Esophagus (tissue), 2 donors: ENCODE results near the gene SESN3. TPM values are rescaled to one million over a fixed set of nuclear protein-coding genes. Genes with fewer than 3 reads are reported as not detected.

ENCODE experiments used
- H3K27ac ChIP-seq, 2 donors: one replicate each; pipeline ENCODE4 v1.5.1; 2013; ENCODE audit warnings: low read depth in 2 of 2, mild to moderate bottlenecking in 2 of 2, inconsistent platforms in 1 of 2, low read length in 1 of 2, moderate library complexity in 1 of 2
- H3K27me3 ChIP-seq, 2 donors: one replicate each; pipeline ENCODE4 v1.6.1; 2013; ENCODE audit warnings: low read length in 2 of 2, control low read depth in 1 of 2, mild to moderate bottlenecking in 1 of 2; ENCODE audit not compliant: insufficient read depth in 2 of 2, control insufficient read depth in 1 of 2
- H3K36me3 ChIP-seq, 2 donors: one replicate each; pipeline ENCODE4 v1.6.1; 2013; ENCODE audit warnings: low read length in 1 of 2; ENCODE audit not compliant: control insufficient read depth in 2 of 2, insufficient read depth in 2 of 2
- H3K4me1 ChIP-seq, 2 donors: one replicate each; pipeline ENCODE4 v1.6.1; 2013; ENCODE audit warnings: low read length in 1 of 2; ENCODE audit not compliant: control insufficient read depth in 2 of 2, insufficient read depth in 2 of 2
- H3K4me3 ChIP-seq, 2 donors: one replicate each; pipeline ENCODE4 v1.5.1; 2013; ENCODE audit warnings: low read length in 2 of 2, mild to moderate bottlenecking in 2 of 2, low read depth in 1 of 2, moderate library complexity in 1 of 2
- H3K9me3 ChIP-seq, 2 donors: one replicate each; pipeline ENCODE4 v1.6.1; 2013; ENCODE audit warnings: mild to moderate bottlenecking in 2 of 2, low read depth in 1 of 2, low read length in 1 of 2, moderate library complexity in 1 of 2; ENCODE audit not compliant: control insufficient read depth in 2 of 2, insufficient read depth in 1 of 2
- WGBS, 2 donors: extraction: QIAGEN DNeasy Blood & Tissue Kit; methylation state at CpG; one replicate each; pipeline ENCODE4 v1.1.7; 2013; 5-methylcytosine and 5-hydroxymethylcytosine counted together
- polyA plus RNA-seq, 2 donors: library from polyadenylated mRNA; stranded (reverse); fragments of 200-250 nt; gene quantifications; one replicate each; pipeline ENCODE4 v1.2.3, GENCODE V29; 2013
- donor health status: healthy with polysubstance abuse.
- donor health status: Bipolar disorder and iron deficiency.

SESN3 gene
- polyA plus RNA-seq, 2 donors = 3.7 TPM

DNA sequence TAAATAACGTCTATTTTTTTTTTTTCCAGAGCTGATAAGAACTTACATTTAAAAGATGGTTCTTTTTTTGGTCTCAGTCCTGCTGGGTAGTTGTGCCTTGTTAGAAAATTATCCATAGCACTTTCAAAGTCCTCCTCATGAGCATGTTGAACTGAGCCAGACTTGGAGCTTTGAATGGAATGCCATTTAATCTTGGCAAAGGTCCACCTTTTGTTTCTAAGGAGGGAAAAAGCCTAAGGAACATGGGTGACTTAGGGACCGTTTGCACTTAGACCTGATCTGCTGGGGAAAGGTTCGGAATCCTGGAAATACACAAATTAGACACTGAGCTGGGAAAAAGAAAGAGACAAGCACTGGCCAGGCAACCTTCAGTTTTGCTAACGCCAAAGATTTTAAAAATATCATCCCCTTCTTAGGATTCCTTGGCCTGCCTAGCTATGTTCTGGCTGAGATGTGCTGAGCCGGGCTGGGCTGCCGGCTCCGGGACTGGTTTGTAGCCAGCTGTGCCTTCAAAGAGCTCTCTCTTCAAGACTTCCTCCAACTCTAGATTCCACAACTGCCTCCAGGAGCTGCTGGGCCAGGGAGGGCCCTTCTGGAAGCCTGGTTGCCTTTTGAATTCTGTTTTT, 74.0 kb downstream of the SESN3 start:
- WGBS, 2 donors = 30 to 52% methylated on average over 7 of the region's 7 CpGs
- peak overlapping the region; percentile 23 to 38 for H3K27ac ChIP-seq

GRCh38 chr11:95156133-95156721, 74.8 kb downstream of the SESN3 start:
- WGBS, 2 donors = 80 to 81% methylated on average over 5 of the region's 5 CpGs
- no peaks in the 10 kb centered on the region for H3K27me3 ChIP-seq
- peaks cover 0 to 5% of the 10 kb centered on the region in 2 donors for H3K4me1 ChIP-seq
- H3K27ac ChIP-seq = no peak overlapping the region
- H3K36me3 ChIP-seq = no peaks in the 10 kb centered on the region
- no peaks in the 10 kb centered on the region for H3K9me3 ChIP-seq
- no peak overlapping the region for H3K4me3 ChIP-seq

More for the DNA sequence above, 74.0 kb downstream of the SESN3 start:
- no peaks in the 10 kb centered on the region for H3K36me3 ChIP-seq
- H3K27me3 ChIP-seq = no peaks in the 10 kb centered on the region
- no peaks in the 10 kb centered on the region for H3K9me3 ChIP-seq
- H3K4me3 ChIP-seq = no peak overlapping the region
- H3K4me1 ChIP-seq = peaks cover 0 to 5% of the 10 kb centered on the region in 2 donors

GRCh38 chr11:95155385-95155784, 75.6 kb downstream of the SESN3 start:
- H3K9me3 ChIP-seq = no peaks in the 10 kb centered on the region
- 95 to 97% methylated on average over 4 of the region's 4 CpGs for WGBS, 2 donors
- no peak overlapping the region for H3K4me3 ChIP-seq
- no peaks in the 10 kb centered on the region for H3K36me3 ChIP-seq
- no peak overlapping the region for H3K27ac ChIP-seq
- no peaks in the 10 kb centered on the region for H3K27me3 ChIP-seq
- peaks cover 0 to 5% of the 10 kb centered on the region in 2 donors for H3K4me1 ChIP-seq

- no peak overlapping the region for H3K4me3 ChIP-seq
- peaks cover 0 to 8% of the 10 kb centered on the region in 2 donors for H3K4me1 ChIP-seq
- H3K27ac ChIP-seq = no peak overlapping the region
- H3K36me3 ChIP-seq = no peaks in the 10 kb centered on the region
- H3K27me3 ChIP-seq = no peaks in the 10 kb centered on the region
- no peaks in the 10 kb centered on the region for H3K9me3 ChIP-seq
These were observed 76.5 kb downstream of the SESN3 start for GRCh38 chr11:95154514-95154913.

- WGBS, 2 donors = 76 to 83% methylated on average over 1 of the region's 1 CpG
- no peak overlapping the region for H3K27ac ChIP-seq
- H3K9me3 ChIP-seq = no peaks in the 10 kb centered on the region
- H3K27me3 ChIP-seq = no peaks in the 10 kb centered on the region
- peaks cover 0 to 8% of the 10 kb centered on the region in 2 donors for H3K4me1 ChIP-seq
- no peaks in the 10 kb centered on the region for H3K36me3 ChIP-seq
- no peak overlapping the region for H3K4me3 ChIP-seq
These were observed 77.2 kb downstream of the SESN3 start for GRCh38 chr11:95153857-95154246.

- Histone ChIP-seq H3K36me3 (no peaks in the 10 kb centered on the region), H3K9me3 (no peaks in the 10 kb centered on the region), H3K27me3 (no peaks in the 10 kb centered on the region), H3K4me3 (no peak overlapping the region), H3K27ac (peak overlapping the region; percentile 13 to 35), H3K4me1 (peaks cover 0 to 8% of the 10 kb centered on the region in 2 donors)
- WGBS, 2 donors = 33 to 38% methylated on average over 10 of the region's 10 CpGs
These were observed 77.8 kb downstream of the SESN3 start for GRCh38 chr11:95152876-95153856.

DNA sequence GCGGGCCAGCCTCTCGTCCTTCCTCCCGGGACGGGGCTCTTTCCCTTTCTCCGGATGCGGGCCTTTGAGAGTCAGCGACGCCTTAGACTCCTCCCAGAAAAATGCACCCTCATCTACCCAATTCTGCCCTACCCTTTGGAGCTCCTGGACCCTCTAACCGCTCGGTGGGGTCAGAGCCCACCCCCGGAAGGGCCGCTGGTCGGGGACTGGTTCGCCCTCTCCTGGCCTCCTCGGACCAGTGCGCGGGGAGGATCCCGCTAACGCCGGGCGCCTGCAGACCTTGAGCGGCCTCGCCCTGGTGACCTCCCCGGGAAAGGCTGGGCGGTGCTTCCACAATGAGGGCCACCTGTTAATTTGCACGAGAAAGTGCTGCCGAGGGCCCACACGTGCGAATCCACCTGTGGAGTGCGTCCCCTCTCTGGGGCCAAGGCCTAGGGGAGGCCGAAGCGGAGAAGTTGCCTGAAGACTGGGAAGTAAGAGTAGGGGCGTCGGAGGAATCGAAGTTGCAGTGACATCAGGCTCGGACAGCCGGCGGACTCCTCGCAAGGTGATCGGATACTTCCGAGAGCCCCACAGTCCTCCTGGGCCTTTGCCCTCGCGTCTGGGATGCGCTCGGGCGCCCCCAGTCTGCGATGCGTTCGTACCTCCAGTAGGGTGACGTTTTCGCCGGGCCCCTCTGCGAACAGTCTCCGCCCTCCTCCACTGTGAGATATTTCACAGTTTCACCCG, 79.9 kb downstream of the SESN3 start:
- H3K4me1 ChIP-seq = peaks cover 0 to 10% of the 10 kb centered on the region in 2 donors
- peak overlapping the region; percentile 57 to 65 for H3K4me3 ChIP-seq
- H3K27me3 ChIP-seq = no peaks in the 10 kb centered on the region
- 3 to 5% methylated on average over 55 of the region's 55 CpGs for WGBS, 2 donors
- H3K36me3 ChIP-seq = no peaks in the 10 kb centered on the region
- H3K9me3 ChIP-seq = no peaks in the 10 kb centered on the region
- peak overlapping the region; percentile 93 to 97 for H3K27ac ChIP-seq

GRCh38 chr11:95149651-95150364, 81.2 kb downstream of the SESN3 start:
- peak overlapping the region; percentile 57 to 65 for H3K4me3 ChIP-seq
- no peaks in the 10 kb centered on the region for H3K9me3 ChIP-seq
- WGBS, 2 donors = 46 to 51% methylated on average over 23 of the region's 23 CpGs
- peak overlapping the region; percentile 75 to 93 for H3K27ac ChIP-seq
- peaks cover 1 to 10% of the 10 kb centered on the region in 2 donors for H3K4me1 ChIP-seq
- H3K27me3 ChIP-seq = no peaks in the 10 kb centered on the region
- no peaks in the 10 kb centered on the region for H3K36me3 ChIP-seq
